ENCODE results near the gene EID1. TPM values are rescaled to one million over a fixed set of nuclear protein-coding genes. Genes with fewer than 3 reads are reported as not detected.

EID1 gene
- total and polyA plus RNA-seq, 12 donors: 129 to 255 (median 220) TPM

- no peak for ATAC-seq
- H3K27ac ChIP-seq: no peak overlapping the region
- H3K4me1 ChIP-seq: peaks cover 0 to 13% (median 0%) of the 10 kb centered on the region in 9 donors
- H3K27me3 ChIP-seq: no peaks in the 10 kb centered on the region
- 53 to 62% methylated on average over 2 of the region's 2 CpGs for WGBS, 2 donors
- intact Hi-C loops (cut with DNase I): loop anchor here in 3 of 10 donors (5.0 to 10.0 kb wide), 3 partner anchors 500 to 558 kb away; no protein-coding TSS in a partner anchor
- H3K4me3 ChIP-seq: no peak overlapping the region
- TF ChIP-seq, protein P1, sequence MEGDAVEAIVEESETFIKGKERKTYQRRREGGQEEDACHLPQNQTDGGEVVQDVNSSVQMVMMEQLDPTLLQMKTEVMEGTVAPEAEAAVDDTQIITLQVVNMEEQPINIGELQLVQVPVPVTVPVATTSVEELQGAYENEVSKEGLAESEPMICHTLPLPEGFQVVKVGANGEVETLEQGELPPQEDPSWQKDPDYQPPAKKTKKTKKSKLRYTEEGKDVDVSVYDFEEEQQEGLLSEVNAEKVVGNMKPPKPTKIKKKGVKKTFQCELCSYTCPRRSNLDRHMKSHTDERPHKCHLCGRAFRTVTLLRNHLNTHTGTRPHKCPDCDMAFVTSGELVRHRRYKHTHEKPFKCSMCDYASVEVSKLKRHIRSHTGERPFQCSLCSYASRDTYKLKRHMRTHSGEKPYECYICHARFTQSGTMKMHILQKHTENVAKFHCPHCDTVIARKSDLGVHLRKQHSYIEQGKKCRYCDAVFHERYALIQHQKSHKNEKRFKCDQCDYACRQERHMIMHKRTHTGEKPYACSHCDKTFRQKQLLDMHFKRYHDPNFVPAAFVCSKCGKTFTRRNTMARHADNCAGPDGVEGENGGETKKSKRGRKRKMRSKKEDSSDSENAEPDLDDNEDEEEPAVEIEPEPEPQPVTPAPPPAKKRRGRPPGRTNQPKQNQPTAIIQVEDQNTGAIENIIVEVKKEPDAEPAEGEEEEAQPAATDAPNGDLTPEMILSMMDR (IDR thresholded peaks at IDR 0.05): no peak
- peaks cover 0 to 3% (median 0%) of the 10 kb centered on the region in 11 donors for H3K9me3 ChIP-seq
- DNase-seq: no peak
- no peaks in the 10 kb centered on the region for H3K36me3 ChIP-seq
These were observed 21.0 kb upstream of the EID1 start for GRCh38 chr15:48856942-48857341.

- ATAC-seq (no peak), DNase-seq (no peak)
- no peak overlapping the region for H3K4me3 ChIP-seq
- peaks cover 0 to 13% (median 0%) of the 10 kb centered on the region in 9 donors for H3K4me1 ChIP-seq
- 74 to 78% methylated on average over 2 of the region's 2 CpGs for WGBS, 2 donors
- intact Hi-C loops (cut with DNase I): loop anchor here in 3 of 10 donors (5.0 to 10.0 kb wide), 3 partner anchors 501 to 556 kb away; no protein-coding TSS in a partner anchor
- TF ChIP-seq, protein P1 (IDR thresholded peaks at IDR 0.05): no peak
- H3K27me3 ChIP-seq: no peaks in the 10 kb centered on the region
- H3K27ac ChIP-seq: no peak overlapping the region
- H3K9me3 ChIP-seq: peaks cover 0 to 3% (median 0%) of the 10 kb centered on the region in 11 donors
- H3K36me3 ChIP-seq: no peaks in the 10 kb centered on the region
These were observed 19.5 kb upstream of the EID1 start for GRCh38 chr15:48858401-48858800.

- peaks cover 0 to 13% (median 0%) of the 10 kb centered on the region in 9 donors for H3K4me1 ChIP-seq
- WGBS, 2 donors: 86 to 96% methylated on average over 2 of the region's 2 CpGs
- H3K9me3 ChIP-seq: no peaks in the 10 kb centered on the region
- TF ChIP-seq, protein P1 (IDR thresholded peaks at IDR 0.05): no peak
- no peak overlapping the region for H3K27ac ChIP-seq
- intact Hi-C loops (cut with DNase I): loop anchor here in 3 of 10 donors (5.0 to 10.0 kb wide), 3 partner anchors 502 to 555 kb away; no protein-coding TSS in a partner anchor
- DNase-seq (no peak), ATAC-seq (no peak)
- no peaks in the 10 kb centered on the region for H3K27me3 ChIP-seq
- H3K36me3 ChIP-seq: no peaks in the 10 kb centered on the region
- no peak overlapping the region for H3K4me3 ChIP-seq
These were observed 18.5 kb upstream of the EID1 start for GRCh38 chr15:48859426-48859825.

- Histone ChIP-seq H3K36me3 (no peaks in the 10 kb centered on the region), H3K27ac (no peak overlapping the region), H3K4me1 (peaks cover 0 to 5% (median 0%) of the 10 kb centered on the region in 9 donors), H3K9me3 (no peaks in the 10 kb centered on the region), H3K4me3 (no peak overlapping the region), H3K27me3 (no peaks in the 10 kb centered on the region)
- TF ChIP-seq, protein P1 (IDR thresholded peaks at IDR 0.05): peak; percentile 84 to 95 (median 90)
- DNase-seq (peak in 1 of 2 donors; percentile 33), ATAC-seq (peak in 7 of 8 donors; percentile 51 to 80 (median 67))
- 3 to 15% methylated on average over 1 of the region's 1 CpG for WGBS, 2 donors
- intact Hi-C loops (cut with DNase I): loop anchor here (2.0 to 10.0 kb wide), 10 partner anchors 283 to 1285 kb away; partner anchors contain the start of gene FGF7 (in 6 of the 10)
These were observed 16.0 kb upstream of the EID1 start for GRCh38 chr15:48861813-48862431.
